Mucosa of stomach (tissue), 1 donor: Measurements from ENCODE around the gene AP1S3.

Experiments
- H3K27me3 ChIP-seq: one replicate; pipeline ENCODE4 v1.7.0; 2013; ENCODE audit warnings: mild to moderate bottlenecking, low read length; ENCODE audit not compliant: control insufficient read depth, insufficient read depth
- H3K36me3 ChIP-seq: one replicate; pipeline ENCODE4 v1.7.0; 2013; ENCODE audit warnings: low read length; ENCODE audit not compliant: control insufficient read depth, insufficient read depth
- H3K4me1 ChIP-seq: one replicate; pipeline ENCODE4 v1.7.0; 2013; ENCODE audit warnings: mild to moderate bottlenecking, low read length; ENCODE audit not compliant: control insufficient read depth, insufficient read depth
- H3K4me3 ChIP-seq: one replicate; pipeline ENCODE4 v1.7.0; 2013; ENCODE audit warnings: low read length
- H3K9ac ChIP-seq: one replicate; pipeline ENCODE4 v1.7.0; 2013; ENCODE audit warnings: mild to moderate bottlenecking, low read length, moderate library complexity
- H3K9me3 ChIP-seq: one replicate; pipeline ENCODE4 v1.7.0; 2013; ENCODE audit warnings: mild to moderate bottlenecking, low read length, moderate library complexity; ENCODE audit not compliant: control insufficient read depth
- donor health status: Pancreatic carcinoma.

Gene AP1S3

DNA sequence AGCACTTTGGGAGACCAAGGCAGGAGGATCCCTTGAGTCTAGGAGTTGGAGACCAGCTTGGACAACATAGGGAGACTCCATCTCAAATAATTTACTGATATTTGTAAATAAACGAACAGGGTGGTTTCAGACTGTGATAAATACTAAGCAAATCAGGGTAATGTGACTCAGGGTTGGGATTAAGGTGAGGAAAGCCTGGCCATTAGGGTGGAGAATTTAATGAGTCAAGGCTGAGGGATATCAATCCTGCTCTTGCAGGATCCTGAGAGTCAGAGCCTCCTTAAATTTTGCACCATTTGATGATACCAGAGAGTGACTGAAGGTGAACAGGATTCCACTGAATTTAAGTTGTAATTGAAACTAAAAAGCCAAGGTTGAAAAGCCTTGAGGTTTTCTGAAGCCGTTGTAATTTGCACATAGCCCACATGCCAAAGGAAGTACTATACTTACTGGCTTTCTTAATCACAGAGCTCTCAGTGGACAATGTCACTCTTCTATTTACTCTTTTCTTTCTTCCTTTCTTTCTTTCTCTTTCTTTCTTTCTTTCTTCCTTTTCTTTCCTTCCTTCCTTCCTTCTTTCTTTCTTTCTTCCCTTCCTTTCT lies 28.6 kb upstream of the AP1S3 start:
- H3K4me1 ChIP-seq: peaks cover 19% of the 10 kb centered on the region
- no peak overlapping the region for H3K9ac ChIP-seq
- H3K27me3 ChIP-seq: no peaks in the 10 kb centered on the region
- H3K36me3 ChIP-seq: no peaks in the 10 kb centered on the region
- H3K4me3 ChIP-seq: no peak overlapping the region
- no peaks in the 10 kb centered on the region for H3K9me3 ChIP-seq

DNA sequence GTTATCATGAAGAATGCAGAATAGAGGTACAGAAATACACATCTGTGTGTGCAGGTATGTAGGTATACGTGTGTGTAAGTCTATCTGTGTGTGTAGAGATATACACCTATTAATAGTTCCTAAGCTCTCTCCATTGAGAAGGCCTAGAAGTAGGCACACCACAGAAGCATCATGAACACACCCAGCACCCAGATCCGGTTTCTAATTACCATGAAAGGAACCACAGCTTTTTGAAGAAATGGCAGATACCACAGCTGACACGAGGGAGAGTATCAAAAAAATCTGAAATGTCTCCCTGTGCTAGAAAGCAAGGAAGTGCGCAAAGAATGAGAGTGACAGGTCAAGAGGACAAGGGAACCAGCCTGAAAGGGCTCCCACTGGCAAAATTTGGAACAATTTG lies 27.7 kb upstream of the AP1S3 start:
- H3K9ac ChIP-seq: no peak overlapping the region
- H3K9me3 ChIP-seq: no peaks in the 10 kb centered on the region
- H3K4me1 ChIP-seq: peaks cover 28% of the 10 kb centered on the region
- H3K4me3 ChIP-seq: no peak overlapping the region
- H3K36me3 ChIP-seq: no peaks in the 10 kb centered on the region
- no peaks in the 10 kb centered on the region for H3K27me3 ChIP-seq

DNA sequence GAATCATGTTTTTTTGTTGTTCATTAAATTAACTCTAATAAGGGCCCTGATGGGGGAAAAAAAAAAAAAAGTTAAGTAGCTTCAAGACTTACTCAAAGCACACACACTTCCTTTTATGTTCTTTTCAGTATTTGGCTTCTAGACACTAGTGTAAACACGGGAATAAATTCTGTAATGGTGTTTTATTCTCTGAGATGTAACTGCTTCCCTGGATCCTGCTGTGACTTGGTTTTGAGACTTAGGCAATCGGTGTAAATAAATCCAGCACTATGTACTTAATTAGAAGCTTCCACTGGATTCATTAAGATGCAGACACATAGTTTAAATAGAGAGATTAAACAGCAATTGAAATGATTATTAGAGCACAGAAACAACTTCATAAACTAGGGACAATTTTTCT lies 26.1 kb upstream of the AP1S3 start:
- Histone ChIP-seq H3K36me3 (no peaks in the 10 kb centered on the region), H3K27me3 (no peaks in the 10 kb centered on the region), H3K4me3 (no peak overlapping the region), H3K4me1 (peaks cover 42% of the 10 kb centered on the region), H3K9ac (no peak overlapping the region), H3K9me3 (no peaks in the 10 kb centered on the region)

DNA sequence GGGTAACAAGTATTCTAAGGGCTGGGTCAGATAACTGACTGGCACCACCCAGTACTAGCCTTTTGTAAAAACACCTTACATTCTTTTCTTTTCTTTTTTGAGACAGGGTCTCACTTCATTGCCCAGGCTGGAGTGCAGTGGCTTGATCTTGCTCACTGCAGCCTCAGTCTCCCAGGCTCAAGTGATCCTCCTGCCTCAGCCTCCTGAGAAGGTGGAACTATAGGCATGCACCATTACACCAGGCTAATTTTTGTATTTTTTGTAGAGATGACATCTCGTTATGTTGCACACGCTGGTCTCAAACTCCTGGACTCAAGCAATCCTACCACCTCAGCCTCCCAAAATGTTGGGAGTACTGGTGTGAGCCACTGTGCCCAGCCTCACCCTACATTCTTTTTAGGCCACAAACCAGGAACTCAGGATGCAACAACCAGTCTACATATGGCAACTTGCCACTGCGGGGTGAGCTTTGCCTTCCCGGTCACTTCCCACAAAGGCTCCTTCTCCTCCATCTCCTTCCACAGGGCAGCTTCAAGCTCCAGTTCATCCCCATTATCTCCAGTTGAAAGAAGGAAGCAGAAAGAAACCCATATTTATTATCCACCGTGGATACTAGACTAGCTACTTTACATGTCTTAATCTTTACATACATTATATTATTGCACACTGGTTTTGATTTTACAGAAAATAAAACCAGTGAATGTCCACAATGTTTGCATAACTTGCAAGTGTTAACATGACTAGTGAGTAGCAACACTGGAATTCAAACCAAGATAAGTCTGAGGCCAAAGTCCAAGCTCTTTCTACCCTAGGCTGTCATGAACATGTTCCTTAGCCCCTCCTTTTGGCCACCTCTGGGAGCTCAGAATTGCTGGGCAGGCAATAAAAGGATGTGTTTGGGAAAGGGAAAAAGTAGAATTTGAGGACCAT lies 23.7 kb upstream of the AP1S3 start:
- Histone ChIP-seq H3K27me3 (no peaks in the 10 kb centered on the region), H3K9ac (peak overlapping the region; percentile 47), H3K4me1 (peaks cover 42% of the 10 kb centered on the region), H3K36me3 (no peaks in the 10 kb centered on the region), H3K9me3 (no peaks in the 10 kb centered on the region), H3K4me3 (peak overlapping the region; percentile 10)

DNA sequence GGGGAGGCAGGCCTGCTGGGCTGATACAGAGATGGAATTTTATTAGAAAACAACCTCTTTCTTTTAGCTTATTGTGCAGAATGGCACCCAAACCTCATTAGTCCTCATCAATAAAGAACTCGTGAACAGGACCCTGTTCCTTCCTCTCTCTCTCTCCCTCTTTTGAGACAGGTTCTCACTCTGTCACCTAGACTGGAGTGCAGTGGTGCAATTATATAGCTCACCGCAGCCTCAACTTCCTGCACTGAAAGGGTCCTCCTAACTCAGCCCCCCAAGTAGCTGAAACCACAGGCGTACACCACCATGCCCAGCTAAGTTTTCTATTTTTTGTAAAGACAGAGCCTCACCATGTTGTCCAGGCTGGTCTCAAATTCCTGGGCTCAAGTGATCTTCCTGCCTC lies 21.7 kb upstream of the AP1S3 start:
- Histone ChIP-seq H3K27me3 (no peaks in the 10 kb centered on the region), H3K4me1 (peaks cover 45% of the 10 kb centered on the region), H3K4me3 (no peak overlapping the region), H3K9me3 (no peaks in the 10 kb centered on the region), H3K9ac (no peak overlapping the region), H3K36me3 (no peaks in the 10 kb centered on the region)

DNA sequence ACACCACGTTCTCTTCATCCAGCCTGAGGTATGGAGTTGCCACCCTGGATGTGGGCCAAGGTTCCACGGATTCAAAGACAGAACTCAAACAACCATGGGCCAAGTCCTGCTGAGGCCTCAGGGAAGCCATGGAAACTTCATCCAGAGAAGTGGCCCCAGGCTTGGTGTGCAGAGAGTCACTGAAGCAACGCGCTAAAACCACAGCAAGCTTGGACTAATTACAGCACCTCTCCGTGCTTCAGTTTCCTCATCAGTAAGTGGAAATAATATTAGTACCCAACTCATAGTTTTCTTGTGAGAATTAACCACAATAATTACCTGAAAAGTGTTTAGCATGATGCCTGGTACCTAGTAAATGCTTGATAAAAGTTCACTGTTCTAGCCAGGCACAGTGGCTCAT lies 19.2 kb upstream of the AP1S3 start:
- H3K36me3 ChIP-seq: no peaks in the 10 kb centered on the region
- no peak overlapping the region for H3K9ac ChIP-seq
- no peaks in the 10 kb centered on the region for H3K27me3 ChIP-seq
- peaks cover 57% of the 10 kb centered on the region for H3K4me1 ChIP-seq
- no peak overlapping the region for H3K4me3 ChIP-seq
- H3K9me3 ChIP-seq: no peaks in the 10 kb centered on the region

DNA sequence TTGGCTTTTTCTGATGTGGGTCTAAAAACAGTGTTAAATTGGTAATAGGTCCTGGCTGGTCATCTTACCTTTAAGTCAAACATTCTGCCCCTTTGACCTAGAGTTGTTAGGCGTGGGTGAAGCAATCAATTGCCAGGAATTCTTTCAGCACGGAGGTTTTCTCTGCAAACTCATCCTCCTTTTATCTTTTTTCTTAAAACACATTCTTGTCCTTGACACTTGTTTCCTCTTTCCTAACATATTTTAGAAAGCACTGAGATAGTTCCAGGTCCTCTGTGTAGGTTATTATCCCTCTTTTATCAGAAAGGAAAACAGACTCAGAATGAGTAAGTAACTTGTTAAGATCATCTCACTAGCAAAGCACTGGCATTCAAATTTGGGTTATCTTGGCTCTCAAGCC lies 18.6 kb upstream of the AP1S3 start:
- no peak overlapping the region for H3K9ac ChIP-seq
- H3K4me3 ChIP-seq: no peak overlapping the region
- H3K27me3 ChIP-seq: no peaks in the 10 kb centered on the region
- H3K4me1 ChIP-seq: peaks cover 51% of the 10 kb centered on the region
- H3K9me3 ChIP-seq: no peaks in the 10 kb centered on the region
- no peaks in the 10 kb centered on the region for H3K36me3 ChIP-seq

DNA sequence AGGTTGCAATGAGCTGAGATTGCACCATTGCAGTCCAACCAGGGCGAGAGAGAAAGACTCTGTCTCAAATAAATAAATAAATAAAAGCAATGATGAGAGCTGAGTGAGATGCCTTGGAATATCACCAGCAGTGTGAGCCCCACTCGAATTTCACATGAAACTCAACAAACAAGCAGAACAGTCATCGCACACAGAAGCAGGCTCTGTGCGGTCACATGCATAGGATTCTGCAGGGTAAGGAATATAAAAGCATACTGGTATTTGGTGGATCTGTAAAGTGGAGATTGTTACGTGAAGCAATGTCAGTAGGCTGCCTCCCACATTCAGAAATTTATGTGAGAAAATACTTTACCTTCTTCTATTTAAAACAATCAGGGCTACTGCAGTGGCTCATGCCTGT lies 18.0 kb upstream of the AP1S3 start:
- Histone ChIP-seq H3K27me3 (no peaks in the 10 kb centered on the region), H3K4me1 (peaks cover 45% of the 10 kb centered on the region)

DNA sequence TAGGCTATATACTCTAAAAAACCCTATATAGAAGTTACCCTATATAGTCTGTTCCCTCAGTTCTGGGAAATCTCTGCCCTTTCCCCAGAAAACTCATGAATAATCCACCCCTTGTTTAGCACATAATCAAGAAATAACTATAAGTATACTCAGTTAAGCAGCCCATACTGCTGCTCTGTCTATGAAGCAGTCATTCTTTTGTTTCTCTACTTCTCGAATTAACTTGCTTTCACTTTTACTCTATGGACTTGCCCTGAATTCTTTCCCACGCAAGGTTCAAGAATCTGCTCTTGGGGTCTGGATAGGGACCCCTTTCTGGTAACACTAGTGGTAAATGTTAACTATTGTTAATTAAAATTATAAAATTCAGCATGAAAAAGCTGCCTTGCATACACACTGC lies 17.4 kb upstream of the AP1S3 start:
- H3K27me3 ChIP-seq: no peaks in the 10 kb centered on the region
- no peak overlapping the region for H3K4me3 ChIP-seq
- H3K4me1 ChIP-seq: peaks cover 38% of the 10 kb centered on the region
- H3K9ac ChIP-seq: peak overlapping the region; percentile 39
- H3K36me3 ChIP-seq: no peaks in the 10 kb centered on the region
- no peaks in the 10 kb centered on the region for H3K9me3 ChIP-seq

More for the DNA sequence above, 18.0 kb upstream of the AP1S3 start:
- H3K4me3 ChIP-seq: no peak overlapping the region
- no peaks in the 10 kb centered on the region for H3K9me3 ChIP-seq
- H3K36me3 ChIP-seq: no peaks in the 10 kb centered on the region
- H3K9ac ChIP-seq: no peak overlapping the region

DNA sequence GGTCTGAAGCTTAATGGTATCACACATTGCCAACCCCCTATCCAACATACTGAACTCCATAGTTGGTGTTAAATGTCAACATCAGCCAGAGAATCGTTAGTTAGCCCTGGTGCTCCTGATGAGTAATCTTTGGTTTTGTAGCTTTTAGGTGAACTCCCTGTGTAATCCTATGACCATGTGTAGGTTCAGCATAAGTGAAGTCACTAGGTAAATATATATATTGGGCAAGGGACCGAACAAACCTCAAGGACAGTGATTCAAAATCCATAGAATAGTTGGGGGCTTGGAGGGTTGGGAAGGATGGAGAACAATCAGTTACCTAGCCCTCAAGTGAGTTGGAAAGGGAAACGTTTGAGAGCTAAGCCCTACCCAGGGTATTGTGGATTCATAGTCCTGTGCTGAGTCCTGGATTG lies 16.0 kb upstream of the AP1S3 start:
- peaks cover 29% of the 10 kb centered on the region for H3K4me1 ChIP-seq
- H3K27me3 ChIP-seq: no peaks in the 10 kb centered on the region
- no peaks in the 10 kb centered on the region for H3K36me3 ChIP-seq
- H3K4me3 ChIP-seq: no peak overlapping the region
- H3K9ac ChIP-seq: no peak overlapping the region
- H3K9me3 ChIP-seq: no peaks in the 10 kb centered on the region

DNA sequence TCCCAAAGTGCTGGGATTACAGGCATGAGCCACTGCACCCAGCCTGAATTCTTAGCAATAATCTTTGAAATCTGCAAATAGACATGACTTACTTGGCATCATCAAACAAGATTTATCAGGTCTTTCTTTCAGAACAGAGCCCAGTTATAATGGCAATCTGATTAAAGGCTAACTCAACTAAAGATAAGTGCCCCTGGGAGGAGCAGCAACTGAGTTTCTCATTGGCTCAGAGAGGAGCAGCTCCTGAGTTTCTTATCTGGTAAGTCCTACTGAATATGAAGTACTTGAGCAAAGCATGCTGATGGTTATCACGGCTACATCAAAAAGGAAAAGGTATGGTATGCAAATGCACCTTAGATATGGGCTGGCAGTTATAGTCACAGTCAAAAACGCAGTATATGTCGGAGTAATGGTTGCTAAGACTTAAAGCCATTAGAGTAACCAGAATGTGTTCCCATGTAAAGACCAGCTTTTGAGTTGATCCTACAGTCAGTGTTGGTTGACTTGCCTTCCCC lies 15.0 kb upstream of the AP1S3 start:
- Histone ChIP-seq H3K9me3 (no peaks in the 10 kb centered on the region), H3K4me1 (peaks cover 29% of the 10 kb centered on the region), H3K4me3 (no peak overlapping the region), H3K9ac (no peak overlapping the region), H3K27me3 (no peaks in the 10 kb centered on the region), H3K36me3 (no peaks in the 10 kb centered on the region)

DNA sequence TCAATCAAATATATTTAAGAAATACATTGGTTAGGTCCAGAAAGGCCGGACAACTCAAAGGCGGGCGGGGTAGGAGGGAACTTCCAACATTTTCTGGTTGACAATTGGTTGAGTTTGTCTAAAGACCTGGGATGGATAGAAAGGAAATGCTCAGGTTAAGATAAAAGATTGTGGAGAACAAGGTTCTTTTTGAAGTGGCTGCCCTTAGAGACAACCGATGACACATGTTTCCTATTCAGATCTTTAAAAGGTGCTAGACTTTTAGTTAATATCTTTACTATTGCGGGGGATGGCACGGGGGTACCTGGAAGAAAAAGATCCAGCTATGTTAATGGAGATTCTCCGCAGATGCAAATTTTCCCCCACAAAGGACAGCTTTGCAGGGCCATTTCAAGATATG lies 10.0 kb upstream of the AP1S3 start:
- Histone ChIP-seq H3K4me3 (no peak overlapping the region), H3K36me3 (no peaks in the 10 kb centered on the region)

More for the DNA sequence above, 10.0 kb upstream of the AP1S3 start:
- no peaks in the 10 kb centered on the region for H3K27me3 ChIP-seq
- H3K9me3 ChIP-seq: no peaks in the 10 kb centered on the region
- H3K4me1 ChIP-seq: peaks cover 2% of the 10 kb centered on the region
- no peak overlapping the region for H3K9ac ChIP-seq
